ENCODE results near the gene PGAP3.

Gene PGAP3

DNA sequence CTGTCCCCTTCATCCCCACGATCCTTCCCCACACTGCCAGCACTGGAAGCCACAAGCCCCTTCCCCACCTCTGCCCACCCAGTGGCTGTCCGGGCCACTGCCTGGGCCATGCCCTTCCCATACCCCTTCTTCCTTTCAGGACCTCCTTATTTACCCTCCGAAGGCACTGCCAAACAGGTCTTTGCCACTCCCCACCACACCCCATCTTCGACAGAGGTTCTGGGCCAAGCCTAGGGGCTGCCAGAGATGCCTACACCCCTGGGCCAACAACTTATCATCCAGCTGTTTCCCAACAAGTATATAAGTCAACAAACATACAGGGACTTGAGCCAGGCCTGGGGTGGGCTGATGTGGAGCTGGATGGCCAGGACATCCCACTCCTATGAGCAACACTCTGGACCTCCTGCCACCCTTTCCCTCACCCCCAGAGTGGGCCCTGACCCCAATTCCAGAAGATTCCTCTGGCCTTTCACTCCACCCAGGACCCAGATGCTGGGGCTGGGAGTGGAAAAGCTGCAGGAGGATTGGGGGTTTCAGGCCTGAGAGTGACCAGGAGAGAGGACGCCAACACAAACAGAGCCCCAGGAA is 62.6 kb downstream of the PGAP3 start:
- TF ChIP-seq, protein P1, sequence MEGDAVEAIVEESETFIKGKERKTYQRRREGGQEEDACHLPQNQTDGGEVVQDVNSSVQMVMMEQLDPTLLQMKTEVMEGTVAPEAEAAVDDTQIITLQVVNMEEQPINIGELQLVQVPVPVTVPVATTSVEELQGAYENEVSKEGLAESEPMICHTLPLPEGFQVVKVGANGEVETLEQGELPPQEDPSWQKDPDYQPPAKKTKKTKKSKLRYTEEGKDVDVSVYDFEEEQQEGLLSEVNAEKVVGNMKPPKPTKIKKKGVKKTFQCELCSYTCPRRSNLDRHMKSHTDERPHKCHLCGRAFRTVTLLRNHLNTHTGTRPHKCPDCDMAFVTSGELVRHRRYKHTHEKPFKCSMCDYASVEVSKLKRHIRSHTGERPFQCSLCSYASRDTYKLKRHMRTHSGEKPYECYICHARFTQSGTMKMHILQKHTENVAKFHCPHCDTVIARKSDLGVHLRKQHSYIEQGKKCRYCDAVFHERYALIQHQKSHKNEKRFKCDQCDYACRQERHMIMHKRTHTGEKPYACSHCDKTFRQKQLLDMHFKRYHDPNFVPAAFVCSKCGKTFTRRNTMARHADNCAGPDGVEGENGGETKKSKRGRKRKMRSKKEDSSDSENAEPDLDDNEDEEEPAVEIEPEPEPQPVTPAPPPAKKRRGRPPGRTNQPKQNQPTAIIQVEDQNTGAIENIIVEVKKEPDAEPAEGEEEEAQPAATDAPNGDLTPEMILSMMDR (IDR thresholded peaks at IDR 0.05) = no peak
- H3K27ac ChIP-seq = no peak overlapping the region

DNA sequence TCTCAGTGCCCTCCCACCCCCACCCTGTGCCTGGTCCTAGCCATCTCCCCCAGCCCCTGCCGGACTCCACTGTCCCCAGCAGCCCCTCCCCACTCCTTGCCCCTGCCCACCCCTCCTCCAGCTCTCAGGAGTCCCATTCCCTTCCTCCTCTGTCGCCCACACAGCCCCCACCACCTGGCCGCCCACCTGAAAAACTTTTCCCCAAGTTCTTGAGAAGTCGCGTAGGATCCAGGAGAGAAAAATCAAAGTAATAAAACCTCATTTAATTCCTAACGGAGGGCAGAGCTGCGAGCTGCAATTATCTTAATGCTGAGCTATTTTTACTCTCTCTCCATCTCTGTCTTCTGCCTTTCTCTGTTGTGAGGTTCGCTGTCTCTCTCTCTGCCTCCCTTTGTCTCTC is 63.5 kb downstream of the PGAP3 start:
- TF ChIP-seq ZFX (IDR thresholded peaks at IDR 0.05; ENCODE audit: borderline replicate concordance) = no peak
- TF ChIP-seq, protein P1 (IDR thresholded peaks at IDR 0.05) = no peak
- H3K27ac ChIP-seq = no peak overlapping the region

DNA sequence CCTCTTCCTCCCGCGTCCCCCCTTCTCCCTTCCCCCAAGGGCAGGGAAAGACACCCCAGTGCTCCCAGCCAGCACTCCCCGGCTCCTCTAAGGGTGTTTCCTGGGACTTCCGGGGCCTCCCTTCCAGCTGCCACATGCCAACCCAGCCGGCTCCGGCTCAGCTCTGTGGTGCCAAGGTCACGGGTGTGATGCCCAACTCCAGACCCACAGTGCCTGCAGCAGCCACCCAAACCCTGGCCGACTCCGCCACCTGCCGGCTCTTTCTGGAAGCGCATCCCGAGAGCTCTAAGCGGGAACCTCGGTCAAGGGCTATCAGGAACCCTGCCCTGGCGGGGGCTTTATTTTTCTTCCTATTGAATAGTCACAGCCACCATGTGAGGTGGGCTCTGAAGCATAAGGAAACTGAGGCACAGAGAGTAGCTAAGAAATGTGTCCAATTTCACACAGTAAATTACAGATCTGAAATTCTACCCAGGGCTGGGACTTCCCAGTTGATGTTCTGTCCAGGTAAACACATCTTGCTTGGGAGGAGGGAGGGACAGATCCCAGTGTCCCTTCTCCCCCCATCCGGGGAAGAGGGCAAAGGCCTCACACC is 64.4 kb downstream of the PGAP3 start:
- H3K27ac ChIP-seq = no peak overlapping the region
- TF ChIP-seq, protein P1 (IDR thresholded peaks at IDR 0.05) = peak; percentile 95
- TF ChIP-seq ZFX (IDR thresholded peaks at IDR 0.05; ENCODE audit: borderline replicate concordance) = no peak

DNA sequence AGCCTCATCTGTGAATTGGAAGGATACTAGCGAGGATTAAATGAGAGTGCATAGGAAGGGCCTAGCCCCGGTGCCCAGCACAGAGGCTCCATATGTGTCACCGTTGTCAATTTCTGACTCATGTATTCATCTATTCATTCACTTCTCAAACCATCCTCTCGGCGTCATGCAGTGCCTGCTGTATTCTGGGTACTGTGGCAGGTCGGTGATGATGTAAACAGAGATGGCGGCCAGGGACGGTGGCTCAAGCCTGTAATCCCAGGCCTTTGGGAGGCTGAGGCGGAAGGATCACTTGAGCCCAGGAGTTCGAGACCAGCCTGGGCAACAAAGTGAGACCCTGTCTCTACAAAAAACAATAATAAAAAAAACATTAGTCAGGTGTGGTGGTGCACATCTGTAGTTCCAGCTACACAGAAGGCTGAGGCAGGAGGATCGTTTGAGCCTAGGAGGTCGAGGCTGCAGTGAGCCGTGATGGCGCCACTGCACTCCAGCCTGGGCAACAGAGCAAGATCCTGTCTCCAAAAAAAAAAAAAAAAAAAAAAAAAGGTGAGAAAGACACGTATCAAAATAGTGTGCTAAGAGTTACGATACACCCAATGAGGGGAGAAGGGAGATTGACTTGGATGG is 65.4 kb downstream of the PGAP3 start:
- peak overlapping the region; percentile 47 for H3K27ac ChIP-seq
- no peak for TF ChIP-seq ZFX (IDR thresholded peaks at IDR 0.05; ENCODE audit: borderline replicate concordance)
- TF ChIP-seq, protein P1 (IDR thresholded peaks at IDR 0.05) = no peak

DNA sequence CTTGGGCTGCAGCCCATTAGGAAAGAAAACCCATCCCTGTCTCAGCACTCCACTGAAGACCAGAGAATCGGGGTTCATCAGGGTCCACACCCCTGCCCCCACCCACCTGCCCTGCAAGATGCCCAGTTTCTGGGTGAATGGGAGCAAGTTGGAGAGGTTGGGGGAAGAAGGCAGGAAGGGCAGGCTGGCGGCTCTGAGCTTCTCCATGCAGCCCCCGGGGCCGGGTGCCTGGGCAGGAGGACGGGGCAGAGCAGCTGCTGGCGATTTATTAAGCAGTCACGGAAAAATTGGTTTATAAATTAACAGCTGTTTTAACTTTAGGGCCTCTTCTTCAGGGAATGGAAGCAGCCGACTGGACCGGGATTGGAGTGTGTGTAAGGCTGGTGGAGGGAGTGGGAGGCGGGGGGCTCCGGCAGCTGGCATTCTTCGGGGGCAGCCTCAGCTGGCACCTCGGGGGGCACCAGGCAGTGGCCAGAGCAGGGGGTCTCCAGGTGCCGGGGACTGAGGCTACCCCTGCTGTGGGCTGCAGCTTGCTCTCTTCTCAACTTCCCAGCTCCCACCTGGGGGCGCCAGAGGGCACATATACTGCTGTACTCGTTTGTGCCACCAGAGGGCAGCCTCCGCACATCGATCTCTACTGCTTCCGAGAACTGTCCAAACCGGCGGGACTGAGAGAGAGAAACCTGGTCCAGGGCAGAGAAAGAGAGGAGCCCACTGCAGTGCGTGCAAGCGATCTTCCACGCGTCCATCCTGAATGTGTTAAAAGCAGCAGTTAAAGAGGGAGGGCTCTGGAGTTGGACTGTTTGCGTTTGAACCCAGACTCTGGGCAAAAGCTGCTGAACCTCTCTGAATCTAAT is 66.1 kb downstream of the PGAP3 start:
- TF ChIP-seq ZFX (IDR thresholded peaks at IDR 0.05; ENCODE audit: borderline replicate concordance) = no peak
- TF ChIP-seq, protein P1 (IDR thresholded peaks at IDR 0.05) = peak; percentile 99
- peak overlapping the region; percentile 47 for H3K27ac ChIP-seq

Measured in 22Rv1 (cell line).